ENCODE measurements around the gene TIMM13.
"Not testable (repeated sequence)": the region's sequence is repeated elsewhere in the genome, so short reads cannot be mapped to it uniquely, and the experiment has no call there.

DNA sequence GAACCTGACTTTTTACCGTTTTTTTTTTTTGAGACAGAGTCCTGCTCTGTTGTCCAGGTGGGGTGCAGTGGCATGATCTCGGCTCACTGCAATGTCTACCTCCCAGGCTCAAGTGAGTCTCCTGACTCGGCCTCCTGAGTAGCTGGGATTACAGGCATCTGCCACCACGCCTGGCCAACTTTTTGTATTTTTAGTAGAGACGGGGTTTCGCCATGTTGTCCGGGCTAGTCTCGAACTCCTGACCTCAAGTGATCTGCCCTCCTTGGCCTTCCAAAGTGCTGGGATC, 42.5 kb upstream of the TIMM13 start:
- TF ChIP-seq, protein P1, sequence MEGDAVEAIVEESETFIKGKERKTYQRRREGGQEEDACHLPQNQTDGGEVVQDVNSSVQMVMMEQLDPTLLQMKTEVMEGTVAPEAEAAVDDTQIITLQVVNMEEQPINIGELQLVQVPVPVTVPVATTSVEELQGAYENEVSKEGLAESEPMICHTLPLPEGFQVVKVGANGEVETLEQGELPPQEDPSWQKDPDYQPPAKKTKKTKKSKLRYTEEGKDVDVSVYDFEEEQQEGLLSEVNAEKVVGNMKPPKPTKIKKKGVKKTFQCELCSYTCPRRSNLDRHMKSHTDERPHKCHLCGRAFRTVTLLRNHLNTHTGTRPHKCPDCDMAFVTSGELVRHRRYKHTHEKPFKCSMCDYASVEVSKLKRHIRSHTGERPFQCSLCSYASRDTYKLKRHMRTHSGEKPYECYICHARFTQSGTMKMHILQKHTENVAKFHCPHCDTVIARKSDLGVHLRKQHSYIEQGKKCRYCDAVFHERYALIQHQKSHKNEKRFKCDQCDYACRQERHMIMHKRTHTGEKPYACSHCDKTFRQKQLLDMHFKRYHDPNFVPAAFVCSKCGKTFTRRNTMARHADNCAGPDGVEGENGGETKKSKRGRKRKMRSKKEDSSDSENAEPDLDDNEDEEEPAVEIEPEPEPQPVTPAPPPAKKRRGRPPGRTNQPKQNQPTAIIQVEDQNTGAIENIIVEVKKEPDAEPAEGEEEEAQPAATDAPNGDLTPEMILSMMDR (IDR thresholded peaks at IDR 0.05): not testable (repeated sequence)
- not testable (repeated sequence) for TF ChIP-seq POLR2A (IDR thresholded peaks at IDR 0.05)

All from heart left ventricle (tissue), 13 donors.